Activated CD8-positive, alpha-beta T cell treated with anti-CD3 and anti-CD28 coated beads, Interleukin-2, amount 10 ng/mL, durations not matched to agents 7 days and 5 days (primary cell): ENCODE measurements around the gene CAMK2D. TPM values are rescaled to one million over a fixed set of nuclear protein-coding genes. Genes with fewer than 3 reads are reported as not detected.
A peak's percentile ranks its signal among the peaks of the same experiment; 100 is the strongest.

Source experiments
- ATAC-seq: fragments of 150-1000 bp; cut with Tn5 transposase; one replicate; pipeline ENCODE4 v1.10.0; 2021; ENCODE audit warnings: moderate library complexity
- CTCF ChIA-PET: fragments of 350-600 bp; sonication (Branson Sonifier 250); formaldehyde crosslinking; loops from one replicate; lab custom pipeline; 2021; ENCODE audit warnings: antibody characterized with exemption; lab: Charles Lee
- POLR2A ChIA-PET: fragments of 350-600 bp; sonication (Branson Sonifier 250); formaldehyde crosslinking; loops from one replicate; lab custom pipeline; 2021; ENCODE audit warnings: antibody characterized with exemption; lab: Charles Lee
- DNase-seq: peaks from one replicate; pipeline ENCODE4 v3.0.0-alpha.2; 2020
- H3K27ac Mint-ChIP-seq: one replicate; pipeline ENCODE4 v1.8.0; 2021; ENCODE audit warnings: mild to moderate bottlenecking, mixed read lengths
- H3K27me3 Mint-ChIP-seq: one replicate; pipeline ENCODE4 v1.8.0; 2021; ENCODE audit warnings: low read depth, mixed read lengths
- H3K36me3 Mint-ChIP-seq: one replicate; pipeline ENCODE4 v1.8.0; 2021; ENCODE audit warnings: low read depth, mixed read lengths
- H3K4me1 Mint-ChIP-seq: one replicate; pipeline ENCODE4 v1.8.0; 2021; ENCODE audit warnings: low read depth, mixed read lengths
- H3K4me3 Mint-ChIP-seq: one replicate; pipeline ENCODE4 v1.8.0; 2021; ENCODE audit warnings: mild to moderate bottlenecking, mixed read lengths
- H3K9me3 Mint-ChIP-seq: one replicate; pipeline ENCODE4 v1.8.0; 2022; ENCODE audit warnings: mixed read lengths; ENCODE audit not compliant: insufficient read depth
- total RNA-seq, 2 experiments: library from RNA; stranded (reverse); gene quantifications; one replicate each; pipeline ENCODE4 v1.2.3, GENCODE V29; 2021

The CAMK2D gene
- total RNA-seq, 2 experiments from 2014 or later, result 30.7 to 31.1 TPM

DNA sequence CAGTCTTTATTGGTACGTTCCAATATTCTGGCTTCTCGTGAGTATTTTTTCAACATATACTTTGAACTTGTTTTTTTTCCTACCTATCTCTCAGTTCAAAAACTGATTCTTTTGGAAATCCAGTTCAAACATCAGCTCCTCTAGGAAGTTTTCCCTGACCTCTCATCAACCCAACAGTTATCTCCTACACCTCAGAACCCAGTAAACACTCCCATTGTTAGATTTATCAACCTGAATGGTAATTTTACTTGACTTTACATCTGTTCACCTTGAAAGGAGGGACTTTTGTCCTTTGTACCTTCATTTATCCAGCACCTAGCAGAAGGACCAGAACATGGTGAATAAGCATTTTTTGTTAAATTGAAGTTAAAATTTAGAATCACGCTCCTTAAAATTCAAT, 13.6 kb downstream of the CAMK2D start:
- H3K4me1 Mint-ChIP-seq, result peaks cover 15% of the 10 kb centered on the region
- CTCF ChIA-PET, result no interaction called here

DNA sequence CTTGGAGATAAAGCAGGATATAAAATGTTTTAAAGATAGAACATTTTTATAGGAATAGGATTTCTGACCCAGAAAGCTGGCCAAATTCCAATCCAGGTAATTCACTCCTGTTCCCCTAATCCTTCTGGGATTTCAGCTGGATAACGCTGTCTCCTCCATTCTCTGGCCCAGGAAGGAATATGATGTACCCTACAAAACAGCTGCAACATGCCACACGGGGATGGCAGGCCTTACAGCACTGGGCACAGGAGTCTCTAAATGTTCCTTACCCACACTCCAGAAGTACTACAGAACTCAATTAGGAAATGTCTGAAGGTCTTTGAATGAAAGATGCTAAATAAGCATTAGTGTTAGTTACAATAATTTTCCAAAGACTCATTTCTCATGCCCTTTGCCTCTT, 15.8 kb downstream of the CAMK2D start:
- Mint-ChIP-seq H3K27me3 (no peaks in the 10 kb centered on the region), H3K36me3 (peaks cover 34% of the 10 kb centered on the region), H3K4me3 (no peak overlapping the region), H3K27ac (no peak overlapping the region), H3K9me3 (no peaks in the 10 kb centered on the region), H3K4me1 (peaks cover 8% of the 10 kb centered on the region)
- ChIA-PET POLR2A (no interaction called here), CTCF (interaction anchor here (1.2 kb wide), 1 partner anchor 198 kb away, joined by 3 read pairs; no protein-coding TSS in a partner anchor)
- ATAC-seq (no peak), DNase-seq (no peak)

More for the DNA sequence above, 13.6 kb downstream of the CAMK2D start:
- ATAC-seq, result no peak
- peaks cover 38% of the 10 kb centered on the region for H3K36me3 Mint-ChIP-seq
- H3K4me3 Mint-ChIP-seq, result no peak overlapping the region
- DNase-seq, result no peak
- POLR2A ChIA-PET, result no interaction called here
- no peaks in the 10 kb centered on the region for H3K27me3 Mint-ChIP-seq
- no peaks in the 10 kb centered on the region for H3K9me3 Mint-ChIP-seq
- H3K27ac Mint-ChIP-seq, result no peak overlapping the region

GRCh38 chr4:113744667-113745240, 16.8 kb downstream of the CAMK2D start:
- Mint-ChIP-seq H3K36me3 (peaks cover 31% of the 10 kb centered on the region), H3K9me3 (no peaks in the 10 kb centered on the region), H3K4me3 (no peak overlapping the region), H3K4me1 (peaks cover 7% of the 10 kb centered on the region), H3K27ac (no peak overlapping the region), H3K27me3 (no peaks in the 10 kb centered on the region)
- POLR2A ChIA-PET, result no interaction called here
- DNase-seq (no peak), ATAC-seq (no peak)
- CTCF ChIA-PET, result interaction anchor here (1.2 kb wide), 1 partner anchor 197 kb away, joined by 3 read pairs; no protein-coding TSS in a partner anchor

DNA sequence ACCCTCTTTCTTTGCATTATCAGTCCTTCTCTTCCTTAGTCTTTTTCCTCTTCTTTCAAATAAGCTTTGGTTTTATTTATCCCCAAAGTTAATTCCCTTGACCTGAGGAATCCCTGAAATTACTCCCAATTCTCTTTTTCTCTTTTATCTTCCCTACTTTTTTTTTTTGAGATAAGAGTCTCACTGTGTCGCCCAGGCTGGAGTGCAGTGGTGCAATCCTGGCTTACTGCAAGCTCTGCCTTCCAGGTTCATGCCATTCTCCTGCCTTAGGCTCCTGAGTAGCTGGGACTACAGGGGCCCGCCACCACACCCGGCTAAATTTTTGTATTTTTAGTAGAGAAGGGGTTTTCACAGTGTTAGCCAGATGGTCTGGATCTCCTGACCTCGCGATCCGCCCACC, 17.8 kb downstream of the CAMK2D start:
- Mint-ChIP-seq H3K27ac (no peak overlapping the region), H3K4me1 (peaks cover 17% of the 10 kb centered on the region), H3K36me3 (peaks cover 33% of the 10 kb centered on the region), H3K27me3 (no peaks in the 10 kb centered on the region), H3K9me3 (no peaks in the 10 kb centered on the region), H3K4me3 (no peak overlapping the region)
- CTCF ChIA-PET, result interaction anchor here (0.6 kb wide), 1 partner anchor 409 kb away, joined by 4 read pairs; no protein-coding TSS in a partner anchor
- DNase-seq (no peak), ATAC-seq (no peak)
- POLR2A ChIA-PET, result interaction anchor here (0.9 to 1.1 kb wide), 2 partner anchors 10 to 18 kb away, joined by 3 read pairs; no protein-coding TSS in a partner anchor

DNA sequence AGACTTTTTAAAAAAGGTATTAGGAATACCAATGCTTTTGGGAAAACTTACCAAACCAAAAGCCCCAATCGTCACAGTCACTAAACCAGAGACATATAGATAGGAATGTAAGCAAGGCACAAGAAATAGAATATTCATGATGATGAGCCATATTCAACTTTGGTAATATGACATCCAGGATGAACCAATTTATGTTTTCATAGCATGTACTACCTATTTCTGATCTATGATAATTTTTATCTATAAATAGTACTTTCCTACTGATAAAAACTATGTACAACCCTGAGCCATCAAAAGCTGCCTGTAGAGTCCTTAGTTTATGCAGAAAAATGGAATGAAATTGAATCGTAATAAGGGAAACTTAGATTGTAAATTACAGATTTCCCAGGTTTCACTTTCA, 18.9 kb downstream of the CAMK2D start:
- no peak overlapping the region for H3K4me3 Mint-ChIP-seq
- DNase-seq, result no peak
- ChIA-PET CTCF (no interaction called here), POLR2A (no interaction called here)
- peaks cover 17% of the 10 kb centered on the region for H3K4me1 Mint-ChIP-seq
- H3K27me3 Mint-ChIP-seq, result no peaks in the 10 kb centered on the region
- no peak overlapping the region for H3K27ac Mint-ChIP-seq
- no peaks in the 10 kb centered on the region for H3K9me3 Mint-ChIP-seq
- no peak for ATAC-seq
- peaks cover 26% of the 10 kb centered on the region for H3K36me3 Mint-ChIP-seq

- CTCF ChIA-PET, result no interaction called here
- ATAC-seq, result no peak
- no peak for DNase-seq
- POLR2A ChIA-PET, result no interaction called here
- no peaks in the 10 kb centered on the region for H3K27me3 Mint-ChIP-seq
- peaks cover 2% of the 10 kb centered on the region for H3K9me3 Mint-ChIP-seq
- peaks cover 23% of the 10 kb centered on the region for H3K36me3 Mint-ChIP-seq
- peaks cover 17% of the 10 kb centered on the region for H3K4me1 Mint-ChIP-seq
- H3K4me3 Mint-ChIP-seq, result no peak overlapping the region
- no peak overlapping the region for H3K27ac Mint-ChIP-seq
Measured at GRCh38 chr4:113741956-113742355, 19.6 kb downstream of the CAMK2D start.

- H3K27me3 Mint-ChIP-seq, result no peaks in the 10 kb centered on the region
- no peak for ATAC-seq
- CTCF ChIA-PET, result interaction anchor here (1.4 kb wide), 1 partner anchor 346 kb away, joined by 3 read pairs; no protein-coding TSS in a partner anchor
- peaks cover 17% of the 10 kb centered on the region for H3K4me1 Mint-ChIP-seq
- no peak for DNase-seq
- no peak overlapping the region for H3K4me3 Mint-ChIP-seq
- H3K36me3 Mint-ChIP-seq, result peaks cover 26% of the 10 kb centered on the region
- POLR2A ChIA-PET, result no interaction called here
- peak overlapping the region; percentile 4 for H3K27ac Mint-ChIP-seq
- H3K9me3 Mint-ChIP-seq, result peaks cover 4% of the 10 kb centered on the region
Measured at GRCh38 chr4:113740857-113741379, 20.6 kb downstream of the CAMK2D start.

- ChIA-PET POLR2A (no interaction called here), CTCF (interaction anchor here (1.2 kb wide), 1 partner anchor 19 kb away, joined by 3 read pairs; no protein-coding TSS in a partner anchor)
- peaks cover 8% of the 10 kb centered on the region for H3K9me3 Mint-ChIP-seq
- no peak for DNase-seq
- peaks cover 17% of the 10 kb centered on the region for H3K4me1 Mint-ChIP-seq
- H3K4me3 Mint-ChIP-seq, result no peak overlapping the region
- H3K36me3 Mint-ChIP-seq, result peaks cover 34% of the 10 kb centered on the region
- H3K27ac Mint-ChIP-seq, result peak overlapping the region; percentile 3
- no peaks in the 10 kb centered on the region for H3K27me3 Mint-ChIP-seq
- no peak for ATAC-seq
Measured at GRCh38 chr4:113739197-113739596, 22.3 kb downstream of the CAMK2D start.

- no peak for DNase-seq
- ATAC-seq, result no peak
- Mint-ChIP-seq H3K27me3 (no peaks in the 10 kb centered on the region), H3K9me3 (peaks cover 8% of the 10 kb centered on the region), H3K36me3 (peaks cover 37% of the 10 kb centered on the region), H3K27ac (no peak overlapping the region), H3K4me3 (no peak overlapping the region), H3K4me1 (peaks cover 17% of the 10 kb centered on the region)
- CTCF ChIA-PET, result no interaction called here
- POLR2A ChIA-PET, result no interaction called here
Measured at GRCh38 chr4:113738251-113738650, 23.3 kb downstream of the CAMK2D start.

DNA sequence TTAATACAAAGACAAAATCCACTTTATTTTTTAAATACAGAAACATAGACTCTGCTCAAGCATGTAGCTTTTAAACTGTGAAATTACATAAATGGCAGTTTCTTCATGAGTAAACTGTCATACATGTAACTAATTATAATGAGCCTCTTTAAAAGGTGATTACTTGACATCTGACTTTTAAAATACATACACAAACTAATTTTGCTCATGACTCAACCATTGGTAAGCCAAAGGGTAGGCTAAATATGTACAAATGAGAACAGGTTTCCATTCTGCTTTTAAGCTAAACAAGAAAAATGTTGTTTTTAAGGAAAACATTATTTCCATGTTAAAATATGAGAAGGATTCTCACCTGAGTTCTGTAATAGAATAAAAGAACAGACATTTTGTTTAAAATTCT, 27.9 kb downstream of the CAMK2D start:
- Mint-ChIP-seq H3K36me3 (peaks cover 37% of the 10 kb centered on the region), H3K4me1 (peaks cover 2% of the 10 kb centered on the region), H3K27me3 (no peaks in the 10 kb centered on the region), H3K27ac (no peak overlapping the region), H3K4me3 (no peak overlapping the region), H3K9me3 (peaks cover 8% of the 10 kb centered on the region)
- DNase-seq (no peak), ATAC-seq (no peak)
- POLR2A ChIA-PET, result no interaction called here
- CTCF ChIA-PET, result interaction anchor here (1.5 kb wide), 1 partner anchor 186 kb away, joined by 5 read pairs; no protein-coding TSS in a partner anchor

DNA sequence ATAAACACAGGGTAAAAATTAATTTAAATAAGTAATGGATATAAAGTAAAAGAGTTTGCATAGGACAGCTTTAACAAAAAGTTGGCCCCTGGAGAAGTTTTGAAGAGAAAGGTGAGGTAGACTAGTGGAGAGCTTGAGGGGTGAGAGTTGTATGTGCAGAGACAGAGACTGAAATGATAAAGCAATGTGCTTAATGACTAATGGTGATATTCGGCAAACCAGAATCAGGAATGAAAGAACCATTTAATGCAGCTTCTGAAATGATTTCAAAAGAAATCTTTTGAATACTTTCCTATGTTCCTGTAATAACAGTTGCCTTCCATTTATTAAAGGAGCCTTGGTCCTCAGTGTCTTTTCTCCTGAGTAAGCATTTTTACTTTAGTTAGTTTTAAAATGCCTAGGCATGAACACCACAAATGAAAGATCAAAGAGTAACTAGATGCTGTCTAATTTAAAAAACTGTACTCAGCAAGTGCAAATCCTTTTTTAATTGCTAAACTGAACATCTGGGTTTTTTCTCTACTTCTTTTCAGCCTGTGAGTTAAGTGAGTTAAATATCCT, 28.5 kb downstream of the CAMK2D start:
- no peak overlapping the region for H3K4me3 Mint-ChIP-seq
- CTCF ChIA-PET, result interaction anchor here (1.5 kb wide), 1 partner anchor 186 kb away, joined by 5 read pairs; no protein-coding TSS in a partner anchor
- H3K36me3 Mint-ChIP-seq, result peaks cover 39% of the 10 kb centered on the region
- no peak overlapping the region for H3K27ac Mint-ChIP-seq
- peaks cover 5% of the 10 kb centered on the region for H3K4me1 Mint-ChIP-seq
- POLR2A ChIA-PET, result interaction anchor here (0.7 kb wide), 1 partner anchor 165 kb away, joined by 3 read pairs; no protein-coding TSS in a partner anchor
- ATAC-seq, result no peak
- peaks cover 8% of the 10 kb centered on the region for H3K9me3 Mint-ChIP-seq
- no peak for DNase-seq
- H3K27me3 Mint-ChIP-seq, result no peaks in the 10 kb centered on the region
